ENCODE results near the gene PIGZ.

Gene PIGZ, protein sequence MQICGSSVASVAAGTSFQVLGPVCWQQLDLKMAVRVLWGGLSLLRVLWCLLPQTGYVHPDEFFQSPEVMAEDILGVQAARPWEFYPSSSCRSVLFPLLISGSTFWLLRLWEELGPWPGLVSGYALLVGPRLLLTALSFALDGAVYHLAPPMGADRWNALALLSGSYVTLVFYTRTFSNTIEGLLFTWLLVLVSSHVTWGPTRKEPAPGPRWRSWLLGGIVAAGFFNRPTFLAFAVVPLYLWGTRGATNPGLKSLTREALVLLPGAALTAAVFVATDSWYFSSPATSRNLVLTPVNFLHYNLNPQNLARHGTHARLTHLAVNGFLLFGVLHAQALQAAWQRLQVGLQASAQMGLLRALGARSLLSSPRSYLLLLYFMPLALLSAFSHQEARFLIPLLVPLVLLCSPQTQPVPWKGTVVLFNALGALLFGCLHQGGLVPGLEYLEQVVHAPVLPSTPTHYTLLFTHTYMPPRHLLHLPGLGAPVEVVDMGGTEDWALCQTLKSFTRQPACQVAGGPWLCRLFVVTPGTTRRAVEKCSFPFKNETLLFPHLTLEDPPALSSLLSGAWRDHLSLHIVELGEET

DNA sequence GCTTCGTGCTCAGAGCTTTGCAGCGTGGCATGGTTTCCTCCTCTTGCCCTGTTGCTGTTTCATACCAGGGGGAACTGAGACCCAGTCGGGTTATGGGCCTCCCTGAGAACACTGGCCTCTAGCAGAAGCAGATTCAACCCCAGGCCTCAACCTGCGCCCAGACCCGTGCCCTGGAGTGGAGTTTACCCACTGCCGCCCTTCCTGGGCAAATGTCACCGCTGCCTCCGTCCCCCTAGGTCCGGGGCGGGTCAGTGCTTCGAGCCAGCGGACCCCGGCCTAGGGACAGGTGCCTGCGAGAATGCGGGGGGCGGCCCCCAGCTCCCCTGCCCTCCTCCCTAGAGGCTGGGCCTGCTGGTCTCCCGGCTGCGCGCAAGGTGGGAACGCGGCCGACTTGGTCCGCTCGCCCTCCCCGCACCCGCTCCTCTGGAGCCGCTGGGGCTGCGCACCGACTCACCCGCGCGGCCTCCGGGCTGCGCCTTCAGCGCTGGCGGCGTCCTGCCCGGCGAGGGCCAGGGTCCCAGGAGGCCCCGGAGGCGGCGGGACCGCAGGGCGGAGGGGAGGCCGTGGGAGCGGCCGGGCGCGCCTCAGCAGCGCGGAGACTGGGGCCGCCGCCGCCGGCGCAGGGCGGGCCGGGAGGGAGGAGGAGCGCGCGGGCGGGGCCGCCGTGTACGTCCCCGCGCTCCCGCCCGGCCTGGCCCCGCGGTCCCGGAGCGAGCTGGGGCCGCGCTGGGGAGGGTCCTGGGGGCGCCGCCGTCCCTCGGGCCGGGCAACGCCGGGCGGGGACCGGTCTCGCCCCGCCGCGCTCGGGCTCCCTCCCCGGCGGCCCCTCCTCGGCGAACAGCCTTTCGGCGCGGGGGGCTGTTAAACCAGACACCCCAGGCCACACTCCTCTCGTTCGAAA is at the start of gene PIGZ:
Gene PIGZ (minus strand): TSS at position 601 of the 901 bp plus-strand sequence. CDS start 16,802 bp downstream, outside the sequence.
- no peaks in the 10 kb centered on the region for H3K9me3 Mint-ChIP-seq
- H3K4me1 Mint-ChIP-seq (ENCODE audit: low read depth), result peaks cover 15% of the 10 kb centered on the region
- H3K4me3 Mint-ChIP-seq, result peak within 1 kb of the TSS; percentile 76
- H3K36me3 Mint-ChIP-seq (ENCODE audit: low read depth), result no peaks in the 10 kb centered on the region
- H3K27me3 Mint-ChIP-seq, result peaks cover 29% of the 10 kb centered on the region
- peak; percentile 74 for DNase-seq
- peak within 1 kb of the TSS; percentile 71 for H3K27ac Mint-ChIP-seq

DNA sequence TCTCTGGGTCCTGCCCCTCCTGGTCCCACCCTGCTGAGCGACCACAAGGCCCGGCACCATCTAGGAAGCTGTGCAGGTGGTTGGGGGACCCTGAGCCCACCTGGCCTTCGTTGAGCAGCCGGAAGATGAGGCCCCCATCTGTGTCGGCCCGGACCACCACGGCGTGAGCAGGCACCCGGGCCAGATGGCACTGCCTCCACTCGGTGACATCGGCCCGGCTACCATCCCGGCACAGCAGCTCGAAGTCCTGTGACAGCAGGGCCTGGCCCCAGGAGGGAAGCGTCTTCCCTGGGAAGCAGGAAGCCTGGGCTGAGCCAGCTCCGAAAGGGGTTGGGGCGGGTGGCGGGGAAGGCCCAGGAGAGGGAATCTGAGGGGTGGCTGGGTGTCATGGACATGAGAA is 48.4 kb upstream of the PIGZ start:
- Mint-ChIP-seq H3K9me3 (no peaks in the 10 kb centered on the region), H3K4me3 (no peak overlapping the region), H3K27me3 (peaks cover 4% of the 10 kb centered on the region), H3K36me3 (ENCODE audit: low read depth) (no peaks in the 10 kb centered on the region), H3K27ac (no peak overlapping the region), H3K4me1 (ENCODE audit: low read depth) (no peaks in the 10 kb centered on the region)
- no peak for DNase-seq

DNA sequence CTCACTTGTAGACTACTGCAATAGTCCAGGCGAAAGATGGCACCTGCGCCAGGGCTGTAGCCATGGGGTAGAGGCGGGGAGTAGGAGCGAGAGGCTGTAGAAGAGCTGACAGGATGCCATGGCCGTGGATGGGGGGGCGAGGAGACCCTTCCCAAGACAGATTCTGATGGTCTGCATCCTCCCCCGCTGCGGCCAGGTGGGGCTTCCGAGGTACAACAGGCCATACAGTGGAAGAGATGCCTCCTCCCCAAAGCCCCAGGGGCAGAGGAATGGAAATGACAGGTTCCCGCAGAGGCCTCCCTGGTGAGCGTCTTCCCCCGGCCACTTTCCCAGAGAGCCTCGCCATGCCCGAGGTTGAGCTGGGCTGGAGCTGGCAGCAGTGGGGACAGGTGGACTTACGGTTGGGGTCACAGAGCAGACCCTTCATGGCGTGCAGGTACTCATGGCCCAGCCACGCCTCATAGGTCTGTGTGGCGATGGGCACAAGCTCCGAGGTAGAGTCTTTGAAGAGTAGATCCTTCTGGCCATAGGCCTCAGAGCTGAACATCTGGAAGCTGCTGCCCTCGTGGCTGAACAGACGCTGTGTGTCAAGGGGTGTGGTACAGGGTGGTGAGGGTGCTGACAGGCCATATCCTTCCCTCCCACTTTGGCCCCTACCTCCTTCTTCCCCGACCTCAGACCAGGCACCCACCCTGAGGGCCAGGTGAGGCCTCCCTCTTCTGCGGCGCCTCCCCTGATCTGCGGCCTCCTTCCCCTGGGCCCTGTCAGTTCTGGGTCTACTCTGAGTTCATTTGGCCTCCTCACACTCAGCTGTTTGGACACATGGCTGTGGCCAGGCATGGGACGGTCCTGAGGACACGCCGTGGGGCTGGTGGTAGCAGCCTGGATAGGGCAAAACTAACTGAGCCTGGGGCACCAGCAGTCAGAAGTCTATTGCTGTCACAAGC is 47.4 kb upstream of the PIGZ start:
- no peaks in the 10 kb centered on the region for H3K4me1 Mint-ChIP-seq (ENCODE audit: low read depth)
- no peak overlapping the region for H3K4me3 Mint-ChIP-seq
- no peaks in the 10 kb centered on the region for H3K9me3 Mint-ChIP-seq
- H3K36me3 Mint-ChIP-seq (ENCODE audit: low read depth), result no peaks in the 10 kb centered on the region
- no peak overlapping the region for H3K27ac Mint-ChIP-seq
- DNase-seq, result no peak
- no peaks in the 10 kb centered on the region for H3K27me3 Mint-ChIP-seq

- Mint-ChIP-seq H3K36me3 (ENCODE audit: low read depth) (no peaks in the 10 kb centered on the region), H3K27ac (no peak overlapping the region), H3K9me3 (no peaks in the 10 kb centered on the region), H3K4me3 (no peak overlapping the region), H3K4me1 (ENCODE audit: low read depth) (no peaks in the 10 kb centered on the region), H3K27me3 (no peaks in the 10 kb centered on the region)
- no peak for DNase-seq
Measured at GRCh38 chr3:197014942-197015575, 46.4 kb upstream of the PIGZ start.

DNA sequence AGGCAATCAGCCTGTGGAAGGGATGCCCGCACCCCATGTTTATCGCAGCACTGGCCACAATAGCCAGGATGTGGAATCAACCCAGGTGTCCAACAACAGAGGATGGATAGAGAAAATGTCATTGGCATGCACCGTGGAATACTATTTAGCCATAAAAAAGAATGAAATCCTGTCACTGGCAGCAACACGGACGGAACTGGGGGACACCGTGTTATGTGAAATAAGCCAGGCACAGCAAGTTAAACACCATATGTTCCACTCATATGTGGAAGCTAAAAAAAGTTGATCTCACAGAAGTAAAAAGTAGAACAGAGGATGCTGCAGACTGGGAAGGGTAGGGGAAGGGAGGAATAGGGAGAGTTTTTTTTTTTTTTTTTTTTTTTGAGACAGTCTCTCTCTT is 45.4 kb upstream of the PIGZ start:
- Mint-ChIP-seq H3K27me3 (no peaks in the 10 kb centered on the region), H3K4me3 (no peak overlapping the region), H3K9me3 (no peaks in the 10 kb centered on the region), H3K4me1 (ENCODE audit: low read depth) (no peaks in the 10 kb centered on the region), H3K27ac (no peak overlapping the region), H3K36me3 (ENCODE audit: low read depth) (no peaks in the 10 kb centered on the region)
- no peak for DNase-seq

DNA sequence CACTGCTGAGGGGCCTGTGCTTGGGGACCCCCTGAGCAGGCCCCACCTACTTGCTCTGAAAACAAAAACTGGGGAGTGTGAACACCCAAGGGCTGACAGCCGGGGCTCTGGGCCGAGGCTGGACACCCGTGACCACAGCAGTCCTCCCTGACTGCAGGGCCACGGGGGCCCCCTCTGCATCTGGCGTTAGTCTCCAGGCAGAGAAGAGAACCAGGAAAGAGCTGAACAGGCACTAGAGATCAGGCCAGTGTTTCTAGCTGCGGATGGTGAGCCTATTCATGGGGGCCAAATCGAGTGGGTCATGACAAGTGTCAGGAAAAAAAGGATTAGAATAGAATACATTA is 43.9 kb upstream of the PIGZ start:
- Mint-ChIP-seq H3K36me3 (ENCODE audit: low read depth) (no peaks in the 10 kb centered on the region), H3K4me3 (no peak overlapping the region), H3K4me1 (ENCODE audit: low read depth) (no peaks in the 10 kb centered on the region), H3K27me3 (no peaks in the 10 kb centered on the region), H3K27ac (no peak overlapping the region), H3K9me3 (no peaks in the 10 kb centered on the region)
- DNase-seq, result no peak

GRCh38 chr3:197011780-197012539 is 43.3 kb upstream of the PIGZ start:
- no peak overlapping the region for H3K27ac Mint-ChIP-seq
- H3K4me1 Mint-ChIP-seq (ENCODE audit: low read depth), result no peaks in the 10 kb centered on the region
- H3K9me3 Mint-ChIP-seq, result no peaks in the 10 kb centered on the region
- H3K27me3 Mint-ChIP-seq, result no peaks in the 10 kb centered on the region
- no peak for DNase-seq
- no peak overlapping the region for H3K4me3 Mint-ChIP-seq
- no peaks in the 10 kb centered on the region for H3K36me3 Mint-ChIP-seq (ENCODE audit: low read depth)

DNA sequence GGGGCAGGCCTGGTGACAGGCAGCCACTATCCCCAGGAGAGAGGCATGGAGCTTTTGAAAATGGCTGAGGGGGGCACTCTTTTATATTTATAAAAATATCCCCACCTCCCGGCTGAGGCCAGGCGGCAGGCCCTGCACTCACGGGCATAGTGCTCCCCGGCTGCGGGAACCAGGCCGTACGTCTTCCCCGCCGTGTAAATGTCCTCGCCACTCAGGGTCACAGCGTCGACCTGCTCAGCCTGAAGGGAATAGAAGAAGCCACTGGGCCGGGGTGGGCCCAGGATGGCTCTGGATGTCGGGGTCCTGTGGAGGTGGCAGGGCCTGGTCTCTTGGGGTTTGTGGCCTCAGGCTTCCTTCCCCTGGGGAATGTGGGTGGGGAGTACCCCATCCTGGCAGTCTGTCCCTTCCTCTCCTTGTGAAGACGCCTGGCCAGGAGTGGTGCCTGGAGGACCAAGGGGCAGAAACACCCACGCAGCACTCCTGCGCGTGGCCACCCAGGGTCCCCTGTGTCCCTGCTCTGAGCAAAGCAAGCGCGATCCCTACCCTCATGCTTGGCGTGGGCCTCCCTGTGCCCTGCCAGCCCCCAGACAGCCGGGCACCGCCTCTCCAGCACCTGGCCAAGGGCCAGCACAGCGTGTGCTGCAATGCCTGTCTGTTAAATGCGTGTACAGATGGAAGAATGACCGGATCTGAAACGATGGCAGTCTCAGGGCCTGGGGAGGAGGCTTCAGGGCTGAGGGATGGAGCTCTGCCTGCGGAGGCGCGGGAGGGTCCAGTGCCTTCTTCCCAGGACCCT is 42.1 kb upstream of the PIGZ start:
- Mint-ChIP-seq H3K9me3 (no peaks in the 10 kb centered on the region), H3K27me3 (no peaks in the 10 kb centered on the region), H3K27ac (no peak overlapping the region), H3K4me3 (no peak overlapping the region), H3K4me1 (ENCODE audit: low read depth) (no peaks in the 10 kb centered on the region), H3K36me3 (ENCODE audit: low read depth) (no peaks in the 10 kb centered on the region)
- no peak for DNase-seq

DNA sequence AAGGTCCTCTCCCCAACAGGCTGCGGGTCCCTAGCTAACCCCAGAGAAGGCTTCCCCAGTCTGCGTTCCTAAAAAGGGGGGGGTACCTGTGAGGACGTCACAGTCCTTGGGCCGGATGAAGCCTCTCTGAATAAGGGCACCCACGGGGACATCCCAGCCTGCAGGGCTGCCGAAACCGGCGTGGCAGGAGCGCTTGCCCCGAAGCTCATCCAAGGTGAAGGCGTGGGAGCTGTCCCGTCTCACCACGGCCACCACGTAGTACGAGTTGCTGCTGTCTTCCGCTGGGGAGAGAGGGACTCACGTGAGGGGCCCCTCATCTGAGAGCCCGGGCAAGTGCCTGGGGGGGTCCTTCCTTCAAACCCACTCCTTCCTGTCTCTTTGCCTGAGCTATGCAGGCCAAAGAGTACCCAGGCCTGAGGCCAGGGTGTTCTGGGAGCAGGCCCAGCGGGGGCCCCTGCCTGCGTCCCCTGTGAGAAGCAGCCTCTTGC is 40.9 kb upstream of the PIGZ start:
- no peak overlapping the region for H3K27ac Mint-ChIP-seq
- H3K4me1 Mint-ChIP-seq (ENCODE audit: low read depth), result no peaks in the 10 kb centered on the region
- H3K27me3 Mint-ChIP-seq, result no peaks in the 10 kb centered on the region
- DNase-seq, result no peak
- no peaks in the 10 kb centered on the region for H3K9me3 Mint-ChIP-seq
- no peaks in the 10 kb centered on the region for H3K36me3 Mint-ChIP-seq (ENCODE audit: low read depth)
- H3K4me3 Mint-ChIP-seq, result no peak overlapping the region

GRCh38 chr3:197008436-197009209 is 40.0 kb upstream of the PIGZ start:
- no peaks in the 10 kb centered on the region for H3K9me3 Mint-ChIP-seq
- no peak overlapping the region for H3K27ac Mint-ChIP-seq

GRCh38 chr3:197007953-197008352 is 39.3 kb upstream of the PIGZ start:
- Mint-ChIP-seq H3K27me3 (no peaks in the 10 kb centered on the region), H3K4me3 (no peak overlapping the region), H3K27ac (no peak overlapping the region), H3K4me1 (ENCODE audit: low read depth) (peaks cover 8% of the 10 kb centered on the region), H3K36me3 (ENCODE audit: low read depth) (no peaks in the 10 kb centered on the region), H3K9me3 (no peaks in the 10 kb centered on the region)
- no peak for DNase-seq

More at GRCh38 chr3:197008436-197009209, 40.0 kb upstream of the PIGZ start:
- DNase-seq, result no peak
- Mint-ChIP-seq H3K36me3 (ENCODE audit: low read depth) (no peaks in the 10 kb centered on the region), H3K4me3 (no peak overlapping the region), H3K4me1 (ENCODE audit: low read depth) (peaks cover 8% of the 10 kb centered on the region), H3K27me3 (no peaks in the 10 kb centered on the region)
